ENCODE data around the gene MEGF8. TPM values are rescaled to one million over a fixed set of nuclear protein-coding genes. Genes with fewer than 3 reads are reported as not detected.

Gene MEGF8
- total and polyA plus RNA-seq, 2 of the 13 experiments (the other 11 are each of a cell fraction or from before 2014, with no cell fraction given): 4.0 to 8.8 TPM

GRCh38 chr19:42295831-42296525 lies 29.5 kb upstream of the MEGF8 start (continued):
- no peak for TF ChIP-seq HDAC6 (IDR thresholded peaks at IDR 0.05; ENCODE audit: low read depth, low read length)
- TF ChIP-seq GABPB1 (CRISPR knock-in tag; IDR thresholded peaks at IDR 0.05): peak; percentile 21; the same call in 1 of the 2 replicates
- TF ChIP-seq DNMT1 (CRISPR knock-in tag; IDR thresholded peaks at IDR 0.05): peak; percentile 74; the same call in 1 of the 2 replicates
- TF ChIP-seq ZNF34 (CRISPR knock-in tag; IDR thresholded peaks at IDR 0.05; ENCODE audit: borderline replicate concordance): no peak
- TF ChIP-seq STAG1 (CRISPR knock-in tag; IDR thresholded peaks at IDR 0.05): peak; percentile 83
- peak; percentile 30 for TF ChIP-seq RXRA (CRISPR knock-in tag; IDR thresholded peaks at IDR 0.05)
- TF ChIP-seq USF2 (IDR thresholded peaks at IDR 0.05; ENCODE audit: low read depth, low read length): no peak
- TF ChIP-seq USF2 (CRISPR knock-in tag; IDR thresholded peaks at IDR 0.05; ENCODE audit: borderline replicate concordance): no peak
- peak; percentile 45 to 60; a peak in 3 of 4 replicates for TF ChIP-seq POLR2A (IDR thresholded peaks at IDR 0.05; ENCODE audit: insufficient read depth in 1 of 2, low read depth in 2 of 2, low read length in 2 of 2)
- TF ChIP-seq ZNF124 (CRISPR knock-in tag; IDR thresholded peaks at IDR 0.05): no peak
- TF ChIP-seq ZNF878 (CRISPR knock-in tag; IDR thresholded peaks at IDR 0.05): no peak
- peak; percentile 68; the same call in 1 of the 2 replicates for TF ChIP-seq SAFB2 (CRISPR knock-in tag; IDR thresholded peaks at IDR 0.05; ENCODE audit: borderline replicate concordance, low read depth)
- peak; percentile 54 for TF ChIP-seq ZNF687 (CRISPR knock-in tag; IDR thresholded peaks at IDR 0.05)
- TF ChIP-seq MAX (IDR thresholded peaks at IDR 0.05): 0 out of 2 replicates have a peak, but pooled peaks have one; percentile 27
- TF ChIP-seq RBM22 (optimal IDR thresholded peaks at IDR 0.05; ENCODE audit: low read length): peak; percentile 81
- peak; percentile 37; the same call in 1 of the 2 replicates for TF ChIP-seq ZBTB7A (CRISPR knock-in tag; IDR thresholded peaks at IDR 0.05)
- TF ChIP-seq AGO2 (optimal IDR thresholded peaks at IDR 0.05; ENCODE audit: low read depth, low read length): peak; percentile 53
- no peak for TF ChIP-seq HHEX (CRISPR knock-in tag; IDR thresholded peaks at IDR 0.05)
